Hepatocyte (in vitro differentiated cells): ENCODE measurements around the gene ZDHHC1.

ENCODE experiments used
- EZH2 ChIP-seq: fragments of 200-600 bp; sonication (generic); IDR thresholded peaks from 2 replicates; pipeline ENCODE4 v1.6.1; 2016; ENCODE audit warnings: antibody characterized with exemption, mild to moderate bottlenecking, borderline replicate concordance
- EZH2phosphoT487 ChIP-seq: fragments of 200-600 bp; sonication (generic); IDR thresholded peaks from one replicate; pipeline ENCODE4 v1.6.1; 2018; ENCODE audit warnings: antibody characterized with exemption, mild to moderate bottlenecking, low read depth, moderate library complexity; ENCODE audit not compliant: unreplicated experiment, severe bottlenecking
- TF ChIP-seq, protein P1 (sequence below): fragments of 200-600 bp; sonication (generic); IDR thresholded peaks from 2 replicates; pipeline ENCODE4 v1.5.1; 2016; ENCODE audit warnings: antibody characterized with exemption, mild to moderate bottlenecking; ENCODE audit not compliant: poor library complexity

- no peak for TF ChIP-seq EZH2
- TF ChIP-seq, protein P1, sequence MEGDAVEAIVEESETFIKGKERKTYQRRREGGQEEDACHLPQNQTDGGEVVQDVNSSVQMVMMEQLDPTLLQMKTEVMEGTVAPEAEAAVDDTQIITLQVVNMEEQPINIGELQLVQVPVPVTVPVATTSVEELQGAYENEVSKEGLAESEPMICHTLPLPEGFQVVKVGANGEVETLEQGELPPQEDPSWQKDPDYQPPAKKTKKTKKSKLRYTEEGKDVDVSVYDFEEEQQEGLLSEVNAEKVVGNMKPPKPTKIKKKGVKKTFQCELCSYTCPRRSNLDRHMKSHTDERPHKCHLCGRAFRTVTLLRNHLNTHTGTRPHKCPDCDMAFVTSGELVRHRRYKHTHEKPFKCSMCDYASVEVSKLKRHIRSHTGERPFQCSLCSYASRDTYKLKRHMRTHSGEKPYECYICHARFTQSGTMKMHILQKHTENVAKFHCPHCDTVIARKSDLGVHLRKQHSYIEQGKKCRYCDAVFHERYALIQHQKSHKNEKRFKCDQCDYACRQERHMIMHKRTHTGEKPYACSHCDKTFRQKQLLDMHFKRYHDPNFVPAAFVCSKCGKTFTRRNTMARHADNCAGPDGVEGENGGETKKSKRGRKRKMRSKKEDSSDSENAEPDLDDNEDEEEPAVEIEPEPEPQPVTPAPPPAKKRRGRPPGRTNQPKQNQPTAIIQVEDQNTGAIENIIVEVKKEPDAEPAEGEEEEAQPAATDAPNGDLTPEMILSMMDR, result no peak
- TF ChIP-seq EZH2phosphoT487, result no peak
These were observed 28.2 kb upstream of the ZDHHC1 start for GRCh38 chr16:67444259-67445125.
